ENCODE results near the gene RSPRY1.

DNA sequence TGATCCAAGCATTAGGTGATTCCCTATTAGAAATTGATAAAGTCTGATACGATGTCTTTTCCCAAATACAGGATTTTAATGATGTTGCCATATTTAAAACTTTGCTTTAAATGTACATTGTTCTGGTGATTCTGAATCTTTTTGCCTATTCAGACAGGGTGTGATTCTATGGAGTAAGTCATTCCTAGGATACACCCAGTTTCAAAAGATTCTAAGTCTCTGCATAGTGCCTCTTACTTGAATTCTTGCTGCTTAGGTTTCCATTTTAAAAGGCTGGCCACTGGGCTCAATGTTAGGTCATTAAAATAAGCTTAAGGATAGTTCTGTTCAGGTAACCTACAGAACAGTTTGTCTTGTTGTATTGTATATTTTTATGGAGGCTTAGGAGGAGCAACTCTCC is 36.9 kb downstream of the RSPRY1 start:
- TF ChIP-seq, protein P1, sequence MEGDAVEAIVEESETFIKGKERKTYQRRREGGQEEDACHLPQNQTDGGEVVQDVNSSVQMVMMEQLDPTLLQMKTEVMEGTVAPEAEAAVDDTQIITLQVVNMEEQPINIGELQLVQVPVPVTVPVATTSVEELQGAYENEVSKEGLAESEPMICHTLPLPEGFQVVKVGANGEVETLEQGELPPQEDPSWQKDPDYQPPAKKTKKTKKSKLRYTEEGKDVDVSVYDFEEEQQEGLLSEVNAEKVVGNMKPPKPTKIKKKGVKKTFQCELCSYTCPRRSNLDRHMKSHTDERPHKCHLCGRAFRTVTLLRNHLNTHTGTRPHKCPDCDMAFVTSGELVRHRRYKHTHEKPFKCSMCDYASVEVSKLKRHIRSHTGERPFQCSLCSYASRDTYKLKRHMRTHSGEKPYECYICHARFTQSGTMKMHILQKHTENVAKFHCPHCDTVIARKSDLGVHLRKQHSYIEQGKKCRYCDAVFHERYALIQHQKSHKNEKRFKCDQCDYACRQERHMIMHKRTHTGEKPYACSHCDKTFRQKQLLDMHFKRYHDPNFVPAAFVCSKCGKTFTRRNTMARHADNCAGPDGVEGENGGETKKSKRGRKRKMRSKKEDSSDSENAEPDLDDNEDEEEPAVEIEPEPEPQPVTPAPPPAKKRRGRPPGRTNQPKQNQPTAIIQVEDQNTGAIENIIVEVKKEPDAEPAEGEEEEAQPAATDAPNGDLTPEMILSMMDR (conservative IDR thresholded peaks at IDR 0.05 in 1 of 2, IDR thresholded peaks at IDR 0.05 in 1 of 2; ENCODE audit: extremely low read depth in 1 of 2, insufficient read depth in 1 of 2, low read depth in 1 of 2, low read length in 2 of 2) = no peak
- TF ChIP-seq EZH2 (IDR thresholded peaks at IDR 0.05; ENCODE audit: borderline replicate concordance, low read length) = no peak

Data from mammary epithelial cell (primary cell).